ENCODE results near the gene TPGS2.
"Not testable (repeated sequence)": the region's sequence is repeated elsewhere in the genome, so short reads cannot be mapped to it uniquely, and the experiment has no call there.

TPGS2 gene, protein sequence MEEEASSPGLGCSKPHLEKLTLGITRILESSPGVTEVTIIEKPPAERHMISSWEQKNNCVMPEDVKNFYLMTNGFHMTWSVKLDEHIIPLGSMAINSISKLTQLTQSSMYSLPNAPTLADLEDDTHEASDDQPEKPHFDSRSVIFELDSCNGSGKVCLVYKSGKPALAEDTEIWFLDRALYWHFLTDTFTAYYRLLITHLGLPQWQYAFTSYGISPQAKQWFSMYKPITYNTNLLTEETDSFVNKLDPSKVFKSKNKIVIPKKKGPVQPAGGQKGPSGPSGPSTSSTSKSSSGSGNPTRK

DNA sequence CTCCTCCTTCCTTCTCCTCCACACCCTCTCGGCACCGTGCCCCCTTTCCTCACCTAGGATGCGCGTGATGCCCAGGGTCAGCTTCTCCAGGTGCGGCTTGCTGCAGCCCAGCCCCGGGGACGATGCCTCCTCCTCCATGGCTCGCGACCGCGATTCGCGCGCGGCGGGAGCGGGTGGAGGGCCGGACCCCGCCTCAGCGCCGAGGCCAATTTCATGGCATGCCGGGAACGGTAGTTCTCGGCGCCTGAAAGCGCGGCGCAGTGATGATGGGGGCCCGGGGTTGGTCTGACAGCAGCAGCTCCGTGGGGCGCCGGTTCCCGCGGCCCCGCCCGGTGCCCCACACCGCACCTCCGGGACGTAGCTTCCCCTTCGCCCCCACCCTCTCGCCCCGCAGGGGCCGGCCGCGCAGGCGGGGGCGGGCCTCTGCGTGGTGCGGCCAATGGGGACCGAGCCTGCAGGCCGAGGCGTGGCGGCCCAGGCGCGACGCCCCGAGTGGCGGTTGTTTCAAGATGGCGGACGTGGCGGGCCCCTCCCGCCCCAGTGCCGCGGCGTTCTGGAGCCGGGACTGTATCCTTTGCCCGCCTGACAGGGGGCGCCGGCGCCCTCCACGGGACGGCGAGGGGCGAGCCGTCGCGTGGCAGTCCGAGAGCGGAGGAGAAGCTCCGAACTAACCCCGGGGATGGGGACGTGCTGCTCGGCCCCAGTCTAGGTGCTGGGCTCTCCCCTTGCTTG is at the start of gene TPGS2, which contains the start of gene KIAA1328:
Gene TPGS2 (minus strand): TSS at position 373 of the 732 bp plus-strand sequence. CDS start 235 bp downstream, at position 138.
Gene KIAA1328 (plus strand): TSS at position 498 of the 732 bp plus-strand sequence. CDS start 12 bp downstream, at position 510.
- in situ Hi-C loops (cut with HindIII; ENCODE audit: low sequenced_read_pairs): no loop called here

DNA sequence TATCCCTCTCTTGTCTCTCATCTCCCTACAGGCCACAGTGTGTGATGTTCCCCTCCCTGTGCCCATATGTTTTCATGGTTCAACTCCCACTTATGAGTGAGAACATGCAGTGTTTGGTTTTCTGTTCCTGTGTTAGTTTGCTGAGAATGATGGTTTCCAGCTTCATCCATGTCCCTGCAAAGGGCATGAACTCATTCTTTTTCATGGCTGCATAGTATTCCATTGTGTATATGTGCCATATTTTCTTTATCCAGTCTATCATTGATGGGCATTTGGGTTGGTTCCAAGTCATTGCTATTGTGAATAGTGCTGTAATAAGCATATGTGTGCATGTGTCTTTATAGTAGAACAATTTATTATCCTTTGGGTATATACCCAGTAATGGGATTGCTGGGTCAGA is 45.0 kb upstream of the TPGS2 start:
- in situ Hi-C loops (cut with HindIII; ENCODE audit: low sequenced_read_pairs): not testable (repeated sequence)

DNA sequence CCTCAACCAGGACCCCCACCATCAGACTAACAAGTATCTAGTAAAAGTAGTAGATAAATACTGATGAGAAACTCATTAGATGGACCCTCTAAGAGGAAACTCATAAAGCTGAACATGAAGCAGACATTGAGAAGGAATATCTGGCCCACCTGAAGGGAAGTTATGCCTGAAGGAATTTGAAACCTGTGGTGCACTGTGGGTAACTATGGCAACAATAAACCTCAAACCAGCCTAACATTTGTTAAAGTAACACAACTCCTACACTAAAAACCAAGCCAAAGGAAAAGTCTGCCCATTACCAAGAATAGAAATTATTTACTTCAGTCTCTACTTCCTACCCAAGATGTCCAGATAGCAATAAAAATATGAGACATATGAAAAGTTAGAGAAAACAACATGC is 43.5 kb upstream of the TPGS2 start:
- in situ Hi-C loops (cut with HindIII; ENCODE audit: low sequenced_read_pairs): no loop called here

DNA sequence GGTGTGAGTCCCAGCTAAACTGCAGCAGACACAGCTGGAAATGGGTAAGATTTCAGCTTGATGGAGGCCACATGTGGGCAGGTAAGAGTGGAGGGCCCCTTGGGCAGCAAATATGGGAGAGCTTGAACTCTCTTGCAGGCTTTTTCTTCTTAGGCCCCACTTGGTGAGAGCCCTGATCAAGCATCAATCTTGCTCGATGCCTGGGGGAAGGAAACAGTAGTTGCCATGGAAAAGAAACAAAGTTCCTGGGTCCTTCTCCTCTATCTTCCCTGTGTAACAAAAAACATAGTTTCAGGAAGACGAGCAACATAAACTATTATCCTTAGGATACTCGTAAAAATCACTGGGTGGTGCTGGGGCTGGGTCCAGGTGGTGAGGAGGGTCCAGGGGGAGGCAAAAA is 43.0 kb upstream of the TPGS2 start:
- in situ Hi-C loops (cut with HindIII; ENCODE audit: low sequenced_read_pairs): no loop called here

DNA sequence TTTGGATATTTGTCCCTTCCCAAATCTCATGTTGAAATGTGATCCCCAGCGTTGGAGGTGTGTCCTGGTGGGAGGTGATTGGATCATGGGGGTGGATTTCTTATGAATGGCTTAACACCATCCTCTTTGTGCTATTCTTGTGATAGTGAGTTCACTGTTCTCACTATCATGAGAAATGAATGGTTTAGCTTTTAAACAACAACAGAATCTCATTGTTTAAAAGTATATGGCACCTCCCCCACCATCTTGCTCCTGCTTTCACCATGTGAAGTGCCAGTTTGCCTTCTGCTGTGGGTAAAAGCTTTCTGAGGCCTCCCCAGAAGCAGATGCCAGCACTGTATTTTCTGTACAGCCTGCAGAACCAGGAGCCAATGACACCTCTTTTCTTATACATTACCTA is 38.3 kb upstream of the TPGS2 start:
- in situ Hi-C loops (cut with HindIII; ENCODE audit: low sequenced_read_pairs): no loop called here

DNA sequence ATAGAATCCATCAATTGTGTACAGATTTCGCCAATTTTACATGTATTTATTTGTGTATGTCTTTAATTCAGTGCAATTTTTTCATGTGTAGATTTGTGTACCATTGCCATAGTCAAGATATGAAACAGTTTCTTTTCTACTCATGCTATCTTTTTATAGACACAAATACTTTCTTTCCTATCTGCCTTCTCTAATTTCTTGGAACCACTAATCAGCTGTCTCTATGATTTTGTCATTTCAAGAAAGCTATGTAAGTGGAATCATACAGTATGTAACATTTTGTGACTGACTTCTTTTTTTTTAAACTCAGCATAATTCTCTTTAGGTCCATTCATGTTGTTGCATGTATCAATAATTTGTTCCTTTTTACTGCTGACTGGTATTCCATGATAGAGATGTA is 33.4 kb upstream of the TPGS2 start:
- in situ Hi-C loops (cut with HindIII; ENCODE audit: low sequenced_read_pairs): no loop called here

DNA sequence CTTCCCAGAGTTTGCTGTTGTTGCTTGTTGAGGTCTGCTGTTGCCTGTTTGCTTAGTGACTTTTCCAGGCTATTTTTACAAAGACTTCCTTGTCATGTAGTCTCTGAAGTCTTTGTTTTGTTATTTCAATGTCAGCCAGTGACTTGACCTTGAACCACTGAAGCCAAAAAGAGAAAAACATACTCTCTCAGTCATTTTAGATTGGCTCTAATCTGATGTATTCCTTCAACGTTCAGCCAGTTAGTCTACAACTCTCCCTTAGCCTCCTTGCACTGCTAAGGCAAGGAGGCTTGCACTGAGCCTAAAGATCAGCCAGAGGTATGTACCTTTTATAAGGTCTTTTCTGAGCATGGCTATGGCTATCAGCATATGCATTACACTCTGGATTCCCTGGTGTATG is 28.0 kb upstream of the TPGS2 start:
- in situ Hi-C loops (cut with HindIII; ENCODE audit: low sequenced_read_pairs): no loop called here

DNA sequence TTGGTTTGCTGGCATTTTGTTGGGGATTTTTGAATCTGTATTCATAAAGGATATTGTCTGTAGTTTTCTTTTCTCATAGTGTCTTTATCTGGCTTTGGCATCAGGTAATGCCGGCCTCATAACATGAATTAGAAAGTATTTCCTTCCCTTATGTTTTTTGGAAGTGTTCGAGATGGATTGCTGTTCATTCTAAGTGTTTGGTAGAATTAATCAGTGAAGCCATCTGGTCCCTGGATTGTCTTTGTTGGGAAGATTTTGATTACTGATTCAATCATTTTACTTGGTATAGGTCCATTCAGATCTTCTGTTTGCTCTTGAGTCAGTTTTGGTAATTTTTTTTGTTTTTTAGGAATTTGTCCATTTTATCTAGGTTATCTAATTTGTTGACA is 22.4 kb upstream of the TPGS2 start:
- in situ Hi-C loops (cut with HindIII; ENCODE audit: low sequenced_read_pairs): no loop called here

DNA sequence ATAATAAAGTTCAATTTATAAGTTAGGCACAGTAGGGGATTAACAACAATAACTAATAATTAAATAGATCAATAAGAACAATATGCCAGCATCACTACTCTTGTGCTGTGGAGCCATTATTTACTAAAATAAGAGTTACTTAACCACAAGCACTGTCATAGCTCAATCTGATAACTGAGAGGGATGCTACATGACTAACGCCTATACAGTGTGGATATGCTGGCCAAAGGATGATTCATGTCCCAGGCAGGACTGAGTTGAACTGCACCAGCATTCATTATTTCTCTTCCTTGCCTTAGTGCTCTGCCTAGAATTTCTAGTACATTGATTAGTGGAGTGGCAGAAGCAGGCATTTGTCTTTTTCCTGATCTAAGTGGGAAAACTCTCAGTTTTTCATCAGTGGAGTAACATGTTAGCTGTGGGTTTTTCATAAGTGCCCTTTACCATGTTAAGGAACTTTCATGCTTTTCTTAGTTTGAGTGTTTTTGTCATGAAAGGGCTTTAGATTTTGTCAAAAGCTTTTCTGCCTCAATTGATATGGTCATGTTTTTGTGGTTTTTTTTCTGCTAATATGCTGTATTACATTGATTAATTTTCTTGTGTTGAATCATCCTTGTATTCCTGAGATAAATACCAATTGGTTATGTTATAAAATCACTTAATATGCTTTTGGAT is 21.9 kb upstream of the TPGS2 start:
- in situ Hi-C loops (cut with HindIII; ENCODE audit: low sequenced_read_pairs): no loop called here

DNA sequence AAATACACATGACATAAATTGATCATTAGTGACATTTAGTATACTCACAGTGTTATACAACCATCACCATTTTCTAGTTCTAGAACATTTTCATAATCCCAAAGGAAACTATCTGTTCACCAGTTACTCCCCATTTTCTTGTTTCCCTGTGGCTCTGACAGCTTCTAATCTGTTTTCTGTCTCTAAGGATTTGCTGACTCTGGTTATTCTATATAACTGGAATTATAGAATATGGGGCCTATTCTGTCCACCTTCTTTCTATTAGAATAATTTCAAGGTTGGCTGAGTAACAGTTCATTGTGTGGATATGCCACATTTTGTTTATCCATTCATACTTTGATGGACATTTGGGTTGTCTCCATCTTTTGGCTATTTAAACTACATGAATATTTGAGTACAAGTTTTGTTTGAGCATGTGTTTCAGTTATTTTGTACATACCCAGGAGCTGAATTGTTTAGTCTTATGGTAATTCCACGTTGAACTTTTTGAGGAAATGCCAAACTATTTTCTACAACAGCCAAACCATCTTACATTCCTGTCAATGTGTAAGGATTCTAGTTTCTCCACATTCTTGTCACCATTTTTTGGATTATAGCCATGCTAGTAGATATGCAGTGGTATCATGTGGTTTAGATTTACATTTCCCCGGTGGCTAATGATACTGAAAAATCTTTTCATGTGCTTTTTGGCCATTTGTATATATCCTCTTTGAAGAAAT is 20.6 kb upstream of the TPGS2 start:
- in situ Hi-C loops (cut with HindIII; ENCODE audit: low sequenced_read_pairs): no loop called here

DNA sequence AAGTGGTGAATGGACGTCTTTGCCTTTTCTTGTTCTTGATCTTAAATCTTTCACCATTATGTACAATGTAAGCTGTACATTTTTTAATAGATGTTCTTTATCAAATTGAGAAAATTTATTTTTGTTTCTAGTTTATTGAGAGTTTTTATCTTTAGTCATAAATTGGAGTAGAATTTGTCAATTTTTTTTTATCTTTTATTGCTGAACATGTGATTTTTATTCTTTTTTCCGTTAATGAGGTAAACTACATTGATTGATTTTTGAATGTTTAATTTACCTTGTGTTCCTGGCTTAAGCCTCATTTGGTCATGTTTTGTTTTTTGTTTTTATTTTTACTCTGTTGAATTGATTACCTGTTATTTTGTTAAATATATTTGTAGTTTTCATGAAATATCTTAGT is 19.8 kb upstream of the TPGS2 start:
- in situ Hi-C loops (cut with HindIII; ENCODE audit: low sequenced_read_pairs): no loop called here

DNA sequence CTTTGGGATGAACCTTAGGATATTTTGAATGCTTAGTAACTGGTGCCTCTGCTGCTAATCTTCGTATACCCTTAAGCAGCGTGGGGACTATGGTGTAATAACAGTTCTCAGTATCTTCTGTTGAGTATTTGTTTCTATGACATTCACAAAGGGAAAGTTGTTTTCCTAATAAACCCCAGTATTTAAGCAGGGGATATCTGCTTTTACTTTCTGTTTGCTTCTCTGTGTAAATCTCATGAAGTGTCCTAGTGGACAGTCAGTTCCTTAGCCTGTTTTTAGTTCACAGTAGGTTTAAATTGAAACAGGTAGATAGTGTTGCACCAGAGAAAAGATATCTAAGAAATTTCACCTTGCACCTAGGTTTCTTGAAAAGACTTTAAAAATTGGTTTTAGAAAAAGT is 15.0 kb upstream of the TPGS2 start:
- in situ Hi-C loops (cut with HindIII; ENCODE audit: low sequenced_read_pairs): loop anchor here (5.0 kb wide), 1 partner anchor 44 kb away; no protein-coding TSS in a partner anchor

DNA sequence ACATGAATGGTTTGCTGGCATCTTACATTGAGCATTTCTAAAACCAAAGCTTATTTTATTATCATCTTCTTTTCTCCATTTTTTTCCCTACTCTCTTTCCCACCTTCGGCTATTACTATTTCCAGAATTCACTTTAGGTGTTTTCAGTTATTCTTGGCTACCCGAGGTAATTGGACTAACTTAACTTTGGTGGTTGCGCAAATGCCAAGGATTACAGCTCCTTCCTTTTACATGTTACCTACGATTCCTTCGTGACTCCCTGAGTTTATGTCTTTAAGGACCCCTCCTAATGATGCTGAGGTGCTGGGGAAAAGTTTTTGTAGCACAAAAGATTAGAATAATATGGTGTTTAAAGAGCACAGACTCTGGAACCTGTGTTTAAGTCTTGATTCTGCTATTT is 14.4 kb upstream of the TPGS2 start:
- in situ Hi-C loops (cut with HindIII; ENCODE audit: low sequenced_read_pairs): loop anchor here (5.0 kb wide), 1 partner anchor 44 kb away; no protein-coding TSS in a partner anchor

DNA sequence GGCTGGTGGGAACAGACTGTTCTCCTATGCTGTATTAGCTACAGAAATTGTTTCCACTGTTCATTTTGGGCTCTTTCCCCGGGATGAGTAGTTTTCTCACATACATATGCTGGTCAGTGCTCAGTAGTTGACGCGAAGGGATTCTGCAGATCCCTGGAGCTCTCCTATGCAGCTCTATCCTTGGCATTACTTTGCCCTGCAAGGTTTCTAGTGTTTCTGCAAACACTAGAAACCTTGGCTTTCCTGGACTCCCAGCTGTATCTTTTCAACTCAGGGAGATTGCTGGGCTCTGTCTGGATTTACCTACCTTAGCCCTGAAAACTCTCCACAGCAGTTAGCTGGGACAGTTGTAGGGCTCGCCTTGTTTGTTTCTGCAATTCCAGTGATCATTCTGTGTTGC is 11.0 kb upstream of the TPGS2 start:
- in situ Hi-C loops (cut with HindIII; ENCODE audit: low sequenced_read_pairs): loop anchor here (5.0 kb wide), 1 partner anchor 47 kb away; no protein-coding TSS in a partner anchor

DNA sequence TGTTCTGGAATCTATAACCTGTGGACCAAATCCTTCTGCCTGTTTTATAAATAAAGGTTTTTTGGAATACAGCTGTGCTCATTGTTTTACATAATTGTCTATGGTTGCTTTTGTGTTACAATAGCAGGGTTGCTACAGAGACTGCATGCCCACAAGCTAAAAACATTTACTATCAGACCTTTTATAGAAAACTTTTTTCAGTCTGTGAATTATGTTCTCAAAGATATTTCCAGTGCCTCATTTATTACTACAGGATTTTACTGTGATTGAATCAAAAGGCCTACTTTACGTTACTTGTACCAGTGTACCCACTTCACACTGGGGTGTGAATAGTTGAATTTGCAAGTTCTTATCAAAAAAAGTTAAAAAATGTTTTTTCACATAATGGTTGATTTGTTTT is 7.1 kb upstream of the TPGS2 start:
- in situ Hi-C loops (cut with HindIII; ENCODE audit: low sequenced_read_pairs): no loop called here

DNA sequence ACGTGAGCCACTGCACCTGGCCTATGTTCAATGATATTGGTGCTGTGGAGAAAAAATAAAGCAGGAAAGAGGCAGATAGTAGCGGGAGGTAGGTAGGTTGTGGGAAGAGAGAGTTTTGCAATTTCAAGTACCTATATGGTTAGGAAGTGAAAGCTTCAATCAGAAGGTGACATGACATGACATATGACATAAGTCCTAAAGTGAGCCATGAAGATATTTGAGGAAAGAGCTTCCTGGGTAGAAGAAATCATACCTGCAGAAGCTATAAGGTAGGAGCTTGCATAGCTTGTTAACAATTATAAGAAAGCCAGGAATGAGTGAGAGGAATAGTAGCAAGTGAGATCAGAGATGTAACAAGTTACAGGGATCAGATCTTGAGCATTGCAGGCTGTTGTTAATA is 4.3 kb upstream of the TPGS2 start:
- in situ Hi-C loops (cut with HindIII; ENCODE audit: low sequenced_read_pairs): no loop called here

DNA sequence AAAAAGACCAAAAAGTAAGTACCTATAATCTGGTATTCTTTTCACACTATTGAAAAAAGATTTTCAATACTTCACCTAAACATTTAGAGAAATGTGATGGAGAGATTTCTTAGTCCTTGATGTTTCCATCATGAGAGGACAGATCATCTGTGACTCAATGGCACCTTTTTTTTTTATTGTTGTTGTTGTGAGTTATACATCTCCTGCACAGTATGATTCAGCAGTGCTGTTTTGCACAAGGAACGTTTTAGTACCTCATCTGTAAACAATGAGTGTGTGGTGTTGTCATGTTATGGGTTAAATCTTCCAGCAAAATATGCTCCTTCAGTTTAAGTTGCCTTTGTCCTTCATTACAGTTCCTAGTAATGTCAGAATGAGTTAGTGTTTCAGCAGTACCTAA is 2.3 kb upstream of the TPGS2 start:
- in situ Hi-C loops (cut with HindIII; ENCODE audit: low sequenced_read_pairs): no loop called here

DNA sequence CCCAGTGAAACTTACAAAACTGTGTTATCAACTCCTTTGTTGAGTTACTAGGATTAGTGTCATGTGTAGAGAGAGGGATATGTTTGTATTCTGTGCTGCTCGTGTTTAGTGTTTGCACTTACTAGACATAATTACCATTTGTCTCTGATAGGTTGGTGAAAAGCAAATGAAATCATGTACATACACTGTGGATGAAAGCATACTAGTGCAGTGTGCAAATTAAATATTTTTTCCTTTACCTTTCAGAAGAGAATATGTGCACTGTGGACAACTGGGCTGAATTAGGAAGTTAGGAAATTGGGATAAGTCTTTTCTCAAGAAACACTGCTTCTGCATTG is 1.3 kb upstream of the TPGS2 start:
- in situ Hi-C loops (cut with HindIII; ENCODE audit: low sequenced_read_pairs): no loop called here

DNA sequence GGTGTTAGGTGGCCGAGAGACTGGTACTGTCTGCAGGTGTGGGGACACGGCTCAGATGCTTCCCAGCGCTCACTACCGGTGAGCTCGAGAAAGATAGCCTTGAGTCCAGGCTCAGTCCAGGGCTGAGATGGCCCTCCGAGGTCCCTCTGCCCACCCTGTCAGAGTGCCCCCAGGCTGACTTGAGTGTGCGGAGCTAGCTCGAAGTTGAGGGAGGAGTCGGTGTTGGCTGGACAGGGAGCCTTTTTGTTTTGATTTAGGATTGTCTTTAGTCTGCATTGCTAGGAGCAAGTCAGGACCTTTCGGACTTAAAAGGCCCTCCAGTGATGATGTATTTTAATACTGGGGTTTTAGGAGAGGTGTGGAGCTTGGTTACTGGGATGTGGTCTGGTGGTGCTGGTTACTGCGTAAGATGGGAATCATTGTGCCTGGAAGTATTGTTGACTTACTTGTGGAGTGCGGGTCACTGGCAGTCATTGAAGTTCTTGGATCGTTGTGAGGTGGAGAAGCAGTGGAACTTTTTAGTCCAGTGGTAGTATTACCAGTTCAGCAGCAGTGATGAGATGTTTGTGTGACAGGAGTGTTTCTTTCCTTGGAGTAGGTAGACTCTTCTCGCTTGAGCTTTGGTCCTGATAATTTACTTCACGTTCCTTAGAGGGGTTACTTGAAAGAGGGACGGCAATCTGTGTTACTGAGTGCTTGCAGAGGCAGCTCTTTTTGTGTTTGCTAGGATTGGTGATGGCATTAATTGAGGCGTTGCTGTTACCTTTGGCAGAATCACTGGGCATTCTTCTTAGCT is 758 bp upstream of the TPGS2 start:
- in situ Hi-C loops (cut with HindIII; ENCODE audit: low sequenced_read_pairs): no loop called here

DNA sequence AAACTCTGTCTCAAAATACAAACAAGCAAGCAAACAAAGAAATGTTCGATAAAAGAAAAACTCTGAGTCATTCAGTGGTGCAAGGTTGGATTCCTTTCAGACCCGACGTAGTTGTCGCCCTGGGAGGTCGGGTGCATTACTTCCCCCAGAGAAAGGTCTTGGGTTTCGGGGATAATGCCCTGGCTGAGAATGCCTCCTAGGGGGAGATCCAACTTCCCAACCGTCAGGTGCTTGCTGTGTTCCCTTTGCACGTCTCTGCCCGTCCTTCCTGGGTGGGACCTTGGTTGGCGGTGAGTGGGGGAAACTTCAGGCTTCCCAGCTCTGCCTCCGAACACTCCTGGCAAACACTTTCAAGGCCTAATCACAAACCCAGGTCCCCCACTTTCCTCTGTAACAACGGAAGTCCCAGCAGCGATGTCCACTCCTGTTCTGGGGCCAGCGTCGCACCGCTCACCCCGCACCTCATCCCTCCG is 609 bp downstream of the TPGS2 start:
- in situ Hi-C loops (cut with HindIII; ENCODE audit: low sequenced_read_pairs): no loop called here
